HepG2 (cell line): Measurements from ENCODE around the gene RTEL1. TPM values are rescaled to one million over a fixed set of nuclear protein-coding genes. Genes with fewer than 3 reads are reported as not detected.
A peak's percentile ranks its signal among the peaks of the same experiment; 100 is the strongest.

ENCODE experiments used
- CBFB ChIP-seq: sonication (generic); formaldehyde crosslinking; IDR thresholded peaks from 2 replicates; pipeline ENCODE4 v1.4.0; 2020; ENCODE audit warnings: missing genetic modification reagents
- CHCHD3 ChIP-seq: sonication (generic); formaldehyde crosslinking; IDR thresholded peaks from 2 replicates; pipeline ENCODE4 v1.8.0; 2022; ENCODE audit warnings: mild to moderate bottlenecking, missing genetic modification reagents, moderate library complexity
- FOXA3 ChIP-seq: IDR thresholded peaks from 2 replicates; pipeline ENCODE4 v1.6.1; 2016; ENCODE audit warnings: missing genetic modification reagents, missing compliant biosample characterization
- HNF4A ChIP-seq: sonication (generic); formaldehyde crosslinking; IDR thresholded peaks from 2 replicates; pipeline ENCODE4 v1.4.0; 2020; ENCODE audit warnings: missing genetic modification reagents
- MED13 ChIP-seq: sonication (generic); formaldehyde crosslinking; IDR thresholded peaks from 2 replicates; pipeline ENCODE4 v1.5.0; 2020; ENCODE audit warnings: missing genetic modification reagents
- NR1H2 ChIP-seq: sonication (generic); formaldehyde crosslinking; IDR thresholded peaks from 2 replicates; pipeline ENCODE4 v1.8.1; 2022; ENCODE audit warnings: low read depth, missing genetic modification reagents, borderline replicate concordance
- POLR2G ChIP-seq: fragments of 200-400 bp; formaldehyde crosslinking; IDR thresholded peaks from 2 replicates; pipeline ENCODE4 v1.6.1; 2018; ENCODE audit warnings: mild to moderate bottlenecking, low read depth, low read length, moderate library complexity
- PRDM15 ChIP-seq: sonication (generic); formaldehyde crosslinking; IDR thresholded peaks from 2 replicates; pipeline ENCODE4 v1.4.0; 2020; ENCODE audit warnings: missing genetic modification reagents
- TRIM24 ChIP-seq: sonication (generic); formaldehyde crosslinking; IDR thresholded peaks from 2 replicates; pipeline ENCODE4 v1.8.0; 2022; ENCODE audit warnings: mild to moderate bottlenecking, missing genetic modification reagents
- XRCC5 ChIP-seq: fragments of 200-400 bp; formaldehyde crosslinking; optimal IDR thresholded peaks from 2 replicates; pipeline ENCODE3; 2017; ENCODE audit warnings: mild to moderate bottlenecking, low read length
- ZFP82 ChIP-seq: sonication (generic); formaldehyde crosslinking; IDR thresholded peaks from 2 replicates; pipeline ENCODE4 v1.5.1; 2020; ENCODE audit warnings: mild to moderate bottlenecking, missing genetic modification reagents, borderline replicate concordance
- ZFP90 ChIP-seq: sonication (generic); formaldehyde crosslinking; IDR thresholded peaks from 2 replicates; pipeline ENCODE4 v1.8.0; 2022; ENCODE audit warnings: missing genetic modification reagents, mild to moderate bottlenecking, inconsistent platforms, borderline replicate concordance
- ZMYM2 ChIP-seq: sonication (generic); formaldehyde crosslinking; IDR thresholded peaks from 2 replicates; pipeline ENCODE4 v1.8.0; 2022; ENCODE audit warnings: mild to moderate bottlenecking, missing genetic modification reagents
- ZNF33A ChIP-seq: sonication (generic); formaldehyde crosslinking; IDR thresholded peaks from 2 replicates; pipeline ENCODE4 v1.5.1; 2020; ENCODE audit warnings: missing genetic modification reagents, mild to moderate bottlenecking, moderate library complexity, borderline replicate concordance
- ZNF33B ChIP-seq: sonication (generic); formaldehyde crosslinking; IDR thresholded peaks from 2 replicates; pipeline ENCODE4 v1.5.1; 2020; ENCODE audit warnings: mild to moderate bottlenecking, missing genetic modification reagents
- ZNF430 ChIP-seq: sonication (generic); formaldehyde crosslinking; IDR thresholded peaks from 2 replicates; pipeline ENCODE4 v1.9.0; 2021; ENCODE audit warnings: mild to moderate bottlenecking, missing genetic modification reagents
- ZNF496 ChIP-seq: sonication (generic); formaldehyde crosslinking; IDR thresholded peaks from 2 replicates; pipeline ENCODE4 v1.8.1; 2023; ENCODE audit warnings: mild to moderate bottlenecking, moderate library complexity, missing genetic modification reagents; ENCODE audit not compliant: insufficient replicate concordance
- ZNF672 ChIP-seq: sonication (generic); formaldehyde crosslinking; IDR thresholded peaks from 2 replicates; pipeline ENCODE4 v1.8.1; 2022; ENCODE audit warnings: missing genetic modification reagents
- ZNF709 ChIP-seq: sonication (generic); formaldehyde crosslinking; IDR thresholded peaks from 2 replicates; pipeline ENCODE4 v1.5.0; 2020; ENCODE audit warnings: mild to moderate bottlenecking, missing genetic modification reagents
- ZSCAN20 ChIP-seq: sonication (generic); formaldehyde crosslinking; IDR thresholded peaks from 2 replicates; pipeline ENCODE4 v1.4.0; 2020; ENCODE audit warnings: missing genetic modification reagents, mild to moderate bottlenecking, borderline replicate concordance
- polyA plus RNA-seq, 8 experiments: library from polyadenylated mRNA; depleted of rRNA in 3 of 8; stranded (reverse) in 7 of 8; unstranded in 1 of 8; fragments of >200 nt; fragmentation: Illumina TruSeq in 4 of 8; extraction: Trizol in 4 of 8; gene quantifications; 2 replicates each; pipeline versions ENCODE4 v1.2.1 to v1.2.3, GENCODE V29; 2011 to 2016; ENCODE audit warnings: low read depth in 4 of 8, missing spikeins in 1 of 8, mixed read lengths in 1 of 8; ENCODE audit not compliant: insufficient read depth in 1 of 8
- total RNA-seq, 5 experiments: library from RNA; depleted of rRNA; stranded (reverse); fragments of >200 nt; fragmentation: Illumina TruSeq; extraction: Trizol; gene quantifications; 2 replicates each; pipeline ENCODE4 v1.2.3, GENCODE V29; 2016; ENCODE audit warnings: low read depth in 1 of 5
- TF ChIP-seq, protein P1 (sequence below): sonication (generic); formaldehyde crosslinking; IDR thresholded peaks from 2 replicates; pipeline ENCODE4 v1.4.0; 2020; ENCODE audit warnings: missing genetic modification reagents
- TF ChIP-seq, protein P2 (sequence below): sonication (generic); formaldehyde crosslinking; IDR thresholded peaks from 2 replicates; pipeline ENCODE4 v1.4.0; 2020; ENCODE audit warnings: missing genetic modification reagents
- TF ChIP-seq, protein P3 (sequence below): sonication (generic); formaldehyde crosslinking; IDR thresholded peaks from 2 replicates; pipeline ENCODE4 v1.4.0; 2020; ENCODE audit warnings: mild to moderate bottlenecking, missing genetic modification reagents

Gene RTEL1
- total and polyA plus RNA-seq, 2 of the 13 experiments (the other 11 are each of a cell fraction or from before 2014, with no cell fraction given): 21.8 to 36.4 TPM

DNA sequence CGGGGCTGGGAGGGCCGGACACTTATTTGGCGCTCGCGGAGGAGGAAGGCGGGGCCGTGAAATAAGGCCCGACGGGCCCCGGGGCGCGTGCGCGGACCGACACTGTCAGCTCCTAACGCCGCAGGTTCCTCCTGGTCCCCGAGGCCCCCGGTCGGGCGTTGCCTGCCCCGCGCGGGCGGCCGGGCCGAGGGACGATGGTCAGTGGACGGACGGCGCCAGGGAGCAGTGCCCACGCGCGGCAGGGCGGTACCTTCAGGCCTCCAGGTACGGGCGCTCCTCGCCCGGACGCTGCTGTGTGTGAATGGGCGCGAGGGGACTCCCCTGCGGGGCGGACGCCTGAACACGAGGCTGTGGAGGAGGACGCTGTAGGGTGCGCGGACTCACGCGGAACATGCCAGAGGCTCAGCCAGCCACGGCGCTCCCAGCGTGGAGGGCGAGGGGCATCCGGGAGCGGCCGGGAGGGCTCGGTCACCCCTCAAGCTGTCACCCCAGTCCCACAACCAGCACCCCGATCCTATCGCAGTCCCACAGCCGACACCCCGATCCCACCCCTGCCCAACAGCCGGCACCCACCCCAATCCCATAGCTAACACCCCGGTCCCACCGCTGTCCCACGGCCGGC, 30.9 kb upstream of the RTEL1 start (continued):
- TF ChIP-seq NR1H2 (CRISPR knock-in tag) (peak; percentile 48; the same call in 1 of the 2 replicates), ZNF672 (CRISPR knock-in tag) (peak; percentile 86; the same call in 1 of the 2 replicates), ZNF33B (CRISPR knock-in tag) (peak; percentile 92; the same call in 1 of the 2 replicates), PRDM15 (CRISPR knock-in tag) (peak; percentile 68; the same call in 1 of the 2 replicates), XRCC5 (no peak), ZMYM2 (CRISPR knock-in tag) (no peak), ZNF33A (CRISPR knock-in tag) (no peak), FOXA3 (CRISPR knock-in tag) (peak; percentile 58; the same call in 1 of the 2 replicates), ZNF496 (no peak), POLR2G (peak; percentile 89), CHCHD3 (CRISPR knock-in tag) (0 out of 2 replicates have a peak, but pooled peaks have one; percentile 60), MED13 (peak; percentile 87), CBFB (CRISPR knock-in tag) (peak; percentile 91), ZSCAN20 (CRISPR knock-in tag) (peak; percentile 88; the same call in 1 of the 2 replicates), ZFP82 (CRISPR knock-in tag) (no peak), ZNF430 (CRISPR knock-in tag) (peak; percentile 77; the same call in 1 of the 2 replicates), TRIM24 (CRISPR knock-in tag) (no peak), ZFP90 (peak; percentile 89), ZNF709 (CRISPR knock-in tag) (peak; percentile 90), HNF4A (CRISPR knock-in tag) (0 out of 2 replicates have a peak, but pooled peaks have one; percentile 9)
- TF ChIP-seq, protein P1, sequence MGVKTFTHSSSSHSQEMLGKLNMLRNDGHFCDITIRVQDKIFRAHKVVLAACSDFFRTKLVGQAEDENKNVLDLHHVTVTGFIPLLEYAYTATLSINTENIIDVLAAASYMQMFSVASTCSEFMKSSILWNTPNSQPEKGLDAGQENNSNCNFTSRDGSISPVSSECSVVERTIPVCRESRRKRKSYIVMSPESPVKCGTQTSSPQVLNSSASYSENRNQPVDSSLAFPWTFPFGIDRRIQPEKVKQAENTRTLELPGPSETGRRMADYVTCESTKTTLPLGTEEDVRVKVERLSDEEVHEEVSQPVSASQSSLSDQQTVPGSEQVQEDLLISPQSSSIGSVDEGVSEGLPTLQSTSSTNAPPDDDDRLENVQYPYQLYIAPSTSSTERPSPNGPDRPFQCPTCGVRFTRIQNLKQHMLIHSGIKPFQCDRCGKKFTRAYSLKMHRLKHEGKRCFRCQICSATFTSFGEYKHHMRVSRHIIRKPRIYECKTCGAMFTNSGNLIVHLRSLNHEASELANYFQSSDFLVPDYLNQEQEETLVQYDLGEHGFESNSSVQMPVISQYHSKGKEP (CRISPR knock-in tag): peak; percentile 89
- TF ChIP-seq, protein P2, sequence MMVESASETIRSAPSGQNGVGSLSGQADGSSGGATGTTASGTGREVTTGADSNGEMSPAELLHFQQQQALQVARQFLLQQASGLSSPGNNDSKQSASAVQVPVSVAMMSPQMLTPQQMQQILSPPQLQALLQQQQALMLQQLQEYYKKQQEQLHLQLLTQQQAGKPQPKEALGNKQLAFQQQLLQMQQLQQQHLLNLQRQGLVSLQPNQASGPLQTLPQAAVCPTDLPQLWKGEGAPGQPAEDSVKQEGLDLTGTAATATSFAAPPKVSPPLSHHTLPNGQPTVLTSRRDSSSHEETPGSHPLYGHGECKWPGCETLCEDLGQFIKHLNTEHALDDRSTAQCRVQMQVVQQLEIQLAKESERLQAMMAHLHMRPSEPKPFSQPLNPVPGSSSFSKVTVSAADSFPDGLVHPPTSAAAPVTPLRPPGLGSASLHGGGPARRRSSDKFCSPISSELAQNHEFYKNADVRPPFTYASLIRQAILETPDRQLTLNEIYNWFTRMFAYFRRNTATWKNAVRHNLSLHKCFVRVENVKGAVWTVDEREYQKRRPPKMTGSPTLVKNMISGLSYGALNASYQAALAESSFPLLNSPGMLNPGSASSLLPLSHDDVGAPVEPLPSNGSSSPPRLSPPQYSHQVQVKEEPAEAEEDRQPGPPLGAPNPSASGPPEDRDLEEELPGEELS (CRISPR knock-in tag): peak; percentile 40; the same call in 1 of the 2 replicates
- TF ChIP-seq, protein P3, sequence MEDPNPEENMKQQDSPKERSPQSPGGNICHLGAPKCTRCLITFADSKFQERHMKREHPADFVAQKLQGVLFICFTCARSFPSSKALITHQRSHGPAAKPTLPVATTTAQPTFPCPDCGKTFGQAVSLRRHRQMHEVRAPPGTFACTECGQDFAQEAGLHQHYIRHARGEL: 0 out of 2 replicates have a peak, but pooled peaks have one; percentile 34
